Spinal cord (tissue), 10 donors: Measurements from ENCODE around the gene DEPP1. TPM values are rescaled to one million over a fixed set of nuclear protein-coding genes. Genes with fewer than 3 reads are reported as not detected.

Source experiments
- DNase-seq, 6 donors: peaks; one replicate each; pipeline versions ENCODE4 v3.0.0 to v3.0.0-alpha.2; 2013 to 2015; ENCODE audit warnings: low spot score in 6 of 6, low read depth in 4 of 6
- H3K27ac ChIP-seq: one replicate; pipeline ENCODE4 v1.5.1; 2013; ENCODE audit warnings: low read depth, low read length, control low read depth
- H3K27me3 ChIP-seq: one replicate; pipeline ENCODE4 v1.6.1; 2013; ENCODE audit warnings: low read length; ENCODE audit not compliant: control insufficient read depth, insufficient read depth
- H3K36me3 ChIP-seq: one replicate; pipeline ENCODE4 v1.6.1; 2013; ENCODE audit warnings: low read length; ENCODE audit not compliant: control insufficient read depth, insufficient read depth
- H3K4me1 ChIP-seq: one replicate; pipeline ENCODE4 v1.6.1; 2013; ENCODE audit warnings: low read length; ENCODE audit not compliant: control insufficient read depth, insufficient read depth
- H3K4me3 ChIP-seq: one replicate; pipeline ENCODE4 v1.5.1; 2013; ENCODE audit warnings: low read depth, low read length, control low read depth
- H3K9me3 ChIP-seq: one replicate; pipeline ENCODE4 v1.6.1; 2013; ENCODE audit warnings: low read length; ENCODE audit not compliant: control insufficient read depth, insufficient read depth
- WGBS: methylation state at CpG from one replicate; pipeline ENCODE4 v1.1.5; 2013; ENCODE audit warnings: missing lambda C conversion rate; ENCODE audit not compliant: insufficient coverage; 5-methylcytosine and 5-hydroxymethylcytosine counted together
- polyA plus RNA-seq, 2 donors: library from polyadenylated mRNA; unstranded; fragments of 120-200 nt; gene quantifications; one replicate each; pipeline ENCODE4 v1.2.1, GENCODE V29; 2013; ENCODE audit not compliant: insufficient read length in 2 of 2
- total RNA-seq, 2 donors: library from RNA; depleted of rRNA in 1 of 2; stranded (reverse); fragments of 120-200 nt in 1 of 2; fragments of >200 nt in 1 of 2; gene quantifications; one replicate each; pipeline versions ENCODE4 v1.2.3 to v1.2.4, GENCODE V29; 2013 to 2014
- donor health status: healthy.

The DEPP1 gene
- total and polyA plus RNA-seq, 4 donors: 8.1 to 25.2 (median 13.9) TPM

DNA sequence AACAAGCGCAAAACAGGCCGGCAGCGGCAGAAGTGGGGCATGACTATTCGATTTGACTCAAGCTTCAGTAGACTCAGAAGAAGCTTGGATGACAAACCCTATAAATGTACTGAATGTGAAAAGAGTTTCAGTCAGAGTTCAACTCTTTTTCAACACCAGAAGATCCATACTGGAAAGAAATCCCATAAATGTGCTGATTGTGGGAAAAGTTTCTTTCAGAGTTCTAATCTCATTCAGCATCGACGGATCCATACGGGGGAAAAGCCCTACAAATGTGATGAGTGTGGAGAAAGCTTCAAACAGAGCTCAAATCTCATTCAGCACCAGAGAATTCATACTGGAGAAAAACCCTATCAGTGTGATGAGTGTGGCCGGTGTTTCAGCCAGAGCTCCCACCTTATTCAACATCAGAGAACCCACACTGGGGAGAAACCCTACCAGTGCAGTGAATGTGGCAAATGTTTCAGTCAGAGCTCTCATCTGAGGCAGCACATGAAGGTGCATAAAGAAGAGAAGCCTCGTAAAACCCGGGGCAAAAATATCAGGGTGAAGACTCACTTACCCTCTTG is 24.9 kb upstream of the DEPP1 start:
- Histone ChIP-seq H3K4me1 (peaks cover 4% of the 10 kb centered on the region), H3K36me3 (no peaks in the 10 kb centered on the region)

DNA sequence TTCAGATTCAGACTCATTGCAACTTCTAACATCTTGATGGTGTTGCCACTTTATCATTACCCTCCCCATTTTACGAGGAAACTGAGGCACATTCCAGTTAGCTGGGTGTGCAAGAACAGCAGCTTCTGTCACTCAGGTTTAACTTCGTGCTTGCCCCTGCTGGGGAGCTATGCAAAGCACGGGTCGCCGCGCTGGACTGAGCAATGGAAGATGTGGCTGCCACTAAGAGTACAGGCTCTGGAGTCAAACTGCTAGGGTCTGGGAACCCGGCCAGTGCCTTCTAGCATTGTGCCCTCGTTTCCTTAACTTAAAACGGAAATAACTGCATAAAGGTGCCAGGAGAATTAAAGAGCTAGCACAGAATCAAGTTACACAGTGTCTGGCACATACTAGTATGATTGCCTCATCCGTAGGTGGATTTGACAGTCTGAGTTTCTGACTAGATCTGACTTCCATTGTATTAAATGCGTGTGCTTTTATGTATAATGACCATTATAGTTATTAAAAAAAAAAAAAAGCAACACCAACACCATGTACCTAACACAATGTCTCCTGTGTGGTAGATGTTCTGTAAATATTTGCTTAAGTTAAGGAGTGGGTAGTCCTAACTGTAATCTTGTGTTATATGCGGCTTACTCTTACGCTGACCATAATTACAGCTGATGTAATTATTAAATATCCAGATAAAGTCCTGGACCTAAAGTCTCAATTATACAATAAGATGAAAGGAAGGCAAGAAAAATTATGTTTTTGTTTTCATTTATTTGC is 23.0 kb upstream of the DEPP1 start:
- 0% methylated on average over 8 of the region's 13 CpGs for WGBS
- peaks cover 11% of the 10 kb centered on the region for H3K4me1 ChIP-seq

More for the DNA sequence above, 24.9 kb upstream of the DEPP1 start:
- H3K27ac ChIP-seq: no peak overlapping the region
- H3K9me3 ChIP-seq: no peaks in the 10 kb centered on the region
- 87% methylated on average over 6 of the region's 10 CpGs for WGBS
- H3K4me3 ChIP-seq: no peak overlapping the region
- no peak for DNase-seq
- no peaks in the 10 kb centered on the region for H3K27me3 ChIP-seq

DNA sequence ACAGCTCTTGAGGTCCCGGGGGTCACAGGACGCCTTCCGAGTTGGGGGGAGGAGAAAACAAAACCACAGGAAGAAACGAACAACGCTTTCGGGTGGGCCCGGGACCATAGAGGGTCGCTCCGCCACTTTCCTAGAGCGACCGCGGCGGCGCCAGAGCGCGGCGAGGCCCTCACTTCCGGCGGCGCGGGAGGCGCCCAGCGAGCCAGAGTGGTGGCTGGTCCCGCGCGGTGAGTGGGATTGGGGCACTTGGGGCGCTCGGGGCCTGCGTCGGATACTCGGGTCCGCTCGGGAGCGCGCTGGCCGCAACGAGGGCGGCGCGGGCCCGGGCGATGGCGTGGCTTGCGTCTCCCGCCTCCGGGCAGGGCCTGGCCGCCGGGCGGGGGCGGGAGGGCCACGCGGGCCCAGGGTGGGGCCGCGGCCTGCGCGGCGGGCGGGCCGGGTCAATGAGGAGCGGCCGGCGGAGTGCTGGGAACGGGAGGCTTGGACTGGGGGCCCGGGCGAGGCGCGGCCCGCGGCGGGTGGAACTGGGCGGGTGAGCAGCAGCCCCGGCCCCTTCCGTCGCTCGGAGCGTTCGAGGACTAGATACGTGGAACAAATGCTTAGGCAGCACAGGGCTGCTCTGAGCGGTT is 22.3 kb upstream of the DEPP1 start, which contains the start of gene ZNF22:
Gene ZNF22 (plus strand): TSS at position 172 of the 629 bp plus-strand sequence. CDS start 2,446 bp downstream, outside the sequence.
- Histone ChIP-seq H3K9me3 (no peaks in the 10 kb centered on the region), H3K27ac (peak within 1 kb of the TSS; percentile 92), H3K36me3 (no peaks in the 10 kb centered on the region), H3K4me1 (peaks cover 17% of the 10 kb centered on the region), H3K4me3 (peak within 1 kb of the TSS; percentile 77), H3K27me3 (no peaks in the 10 kb centered on the region)
- peak in 5 of 6 donors; percentile 64 to 95 (median 78) for DNase-seq
- under 1% methylated on average over 79 of the region's 79 CpGs for WGBS

More for the DNA sequence above, 23.0 kb upstream of the DEPP1 start:
- peak overlapping the region; percentile 77 for H3K4me3 ChIP-seq
- H3K9me3 ChIP-seq: no peaks in the 10 kb centered on the region
- no peaks in the 10 kb centered on the region for H3K36me3 ChIP-seq
- H3K27ac ChIP-seq: peak overlapping the region; percentile 92
- no peaks in the 10 kb centered on the region for H3K27me3 ChIP-seq
- DNase-seq: peak; percentile 47 to 80 (median 60)

DNA sequence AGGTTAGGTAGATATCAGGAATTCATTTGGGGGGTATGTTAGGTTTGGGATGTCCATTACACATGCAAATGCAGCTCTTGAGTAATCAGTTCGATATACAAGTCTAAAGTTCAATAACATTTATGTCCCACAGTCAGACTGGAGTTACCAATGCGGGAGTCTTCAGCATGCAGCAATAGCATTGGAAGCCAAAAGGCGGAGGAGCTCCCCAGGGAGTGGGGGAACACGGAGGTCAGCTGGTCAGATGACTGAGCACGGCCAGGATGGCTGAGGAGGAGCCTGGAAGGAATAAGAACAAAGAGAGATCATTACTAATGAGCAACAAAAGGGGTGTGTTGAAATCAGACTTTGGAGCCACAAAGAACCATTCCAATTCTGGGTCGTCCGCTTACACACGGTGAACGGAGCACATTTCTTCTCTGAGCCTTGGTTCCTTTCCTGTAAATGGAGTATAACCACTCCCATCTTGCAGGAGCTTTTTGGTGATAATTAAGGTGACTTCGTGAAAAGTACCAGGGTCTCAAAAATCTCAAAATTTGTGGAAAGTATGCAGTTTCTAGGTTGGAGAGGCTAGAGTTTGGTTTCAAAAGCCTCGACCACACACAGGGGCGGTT is 21.6 kb upstream of the DEPP1 start:
- H3K4me1 ChIP-seq: peaks cover 18% of the 10 kb centered on the region
- peak overlapping the region; percentile 77 for H3K4me3 ChIP-seq
- H3K36me3 ChIP-seq: no peaks in the 10 kb centered on the region
- peak in 4 of 6 donors; percentile 26 to 84 (median 60) for DNase-seq
- peak overlapping the region; percentile 87 for H3K27ac ChIP-seq
- H3K9me3 ChIP-seq: no peaks in the 10 kb centered on the region
- H3K27me3 ChIP-seq: no peaks in the 10 kb centered on the region
- 13% methylated on average over 9 of the region's 12 CpGs for whole genome bisulfite sequencing

DNA sequence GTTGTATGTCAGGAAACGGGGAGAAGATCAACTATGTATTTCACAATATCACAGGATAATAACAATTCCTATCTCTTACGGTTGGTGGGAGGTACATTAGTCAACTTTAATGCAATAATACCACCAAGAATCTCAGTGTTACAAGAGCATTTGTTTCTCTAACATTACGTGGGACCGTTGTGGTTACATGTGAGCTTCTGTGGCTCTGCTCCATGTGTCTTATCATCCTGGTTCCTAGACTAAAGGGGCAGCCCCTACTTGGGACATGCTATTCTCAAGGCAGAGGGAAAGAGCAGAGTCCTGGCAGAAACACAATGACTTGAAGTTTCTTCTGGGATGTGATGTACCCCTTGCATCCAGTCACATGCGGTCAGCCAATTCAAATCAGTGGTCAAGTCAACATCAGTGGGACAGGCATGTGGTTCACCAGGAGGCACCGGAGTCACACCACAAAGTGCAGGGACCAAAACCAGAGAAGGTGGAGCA is 19.6 kb upstream of the DEPP1 start:
- Histone ChIP-seq H3K4me1 (peaks cover 36% of the 10 kb centered on the region), H3K9me3 (no peaks in the 10 kb centered on the region), H3K4me3 (no peak overlapping the region), H3K27ac (peak overlapping the region; percentile 10), H3K27me3 (no peaks in the 10 kb centered on the region), H3K36me3 (peaks cover 9% of the 10 kb centered on the region)
- 90% methylated on average over 4 of the region's 6 CpGs for WGBS
- no peak for DNase-seq

DNA sequence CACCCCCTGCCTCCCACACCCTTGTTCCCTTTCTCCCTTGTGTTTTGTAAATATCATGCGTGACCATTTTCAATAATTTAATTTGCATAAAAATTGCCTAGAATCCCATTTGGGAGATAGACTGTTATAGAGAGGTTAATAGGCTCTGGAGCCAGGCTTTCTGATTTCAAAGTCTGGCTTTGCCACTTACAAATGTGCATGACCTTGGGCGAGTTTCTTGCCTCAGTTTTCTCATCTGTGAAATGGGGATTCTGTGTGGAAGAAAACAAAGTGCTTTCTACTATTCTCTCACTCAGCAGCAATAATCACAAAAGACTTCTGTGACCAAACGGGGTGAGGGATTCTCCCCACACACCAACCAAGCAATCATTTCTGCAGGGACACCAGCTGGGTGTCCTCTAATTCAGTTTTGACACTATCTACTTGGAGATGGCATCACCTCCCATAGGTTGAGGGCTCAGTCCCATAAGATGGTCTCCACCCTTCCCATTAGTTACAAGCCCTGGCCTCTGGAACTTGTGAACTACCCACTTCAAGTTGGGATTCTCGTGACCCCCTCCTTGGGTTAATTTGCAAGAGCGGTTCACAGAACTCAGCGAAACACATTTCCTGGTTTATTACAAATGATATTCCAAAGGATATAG is 18.6 kb upstream of the DEPP1 start:
- Histone ChIP-seq H3K4me3 (no peak overlapping the region), H3K4me1 (peaks cover 44% of the 10 kb centered on the region), H3K9me3 (no peaks in the 10 kb centered on the region), H3K27me3 (no peaks in the 10 kb centered on the region), H3K27ac (peak overlapping the region; percentile 90), H3K36me3 (peaks cover 18% of the 10 kb centered on the region)
- WGBS: 78% methylated on average over 1 of the region's 6 CpGs
- DNase-seq: no peak

DNA sequence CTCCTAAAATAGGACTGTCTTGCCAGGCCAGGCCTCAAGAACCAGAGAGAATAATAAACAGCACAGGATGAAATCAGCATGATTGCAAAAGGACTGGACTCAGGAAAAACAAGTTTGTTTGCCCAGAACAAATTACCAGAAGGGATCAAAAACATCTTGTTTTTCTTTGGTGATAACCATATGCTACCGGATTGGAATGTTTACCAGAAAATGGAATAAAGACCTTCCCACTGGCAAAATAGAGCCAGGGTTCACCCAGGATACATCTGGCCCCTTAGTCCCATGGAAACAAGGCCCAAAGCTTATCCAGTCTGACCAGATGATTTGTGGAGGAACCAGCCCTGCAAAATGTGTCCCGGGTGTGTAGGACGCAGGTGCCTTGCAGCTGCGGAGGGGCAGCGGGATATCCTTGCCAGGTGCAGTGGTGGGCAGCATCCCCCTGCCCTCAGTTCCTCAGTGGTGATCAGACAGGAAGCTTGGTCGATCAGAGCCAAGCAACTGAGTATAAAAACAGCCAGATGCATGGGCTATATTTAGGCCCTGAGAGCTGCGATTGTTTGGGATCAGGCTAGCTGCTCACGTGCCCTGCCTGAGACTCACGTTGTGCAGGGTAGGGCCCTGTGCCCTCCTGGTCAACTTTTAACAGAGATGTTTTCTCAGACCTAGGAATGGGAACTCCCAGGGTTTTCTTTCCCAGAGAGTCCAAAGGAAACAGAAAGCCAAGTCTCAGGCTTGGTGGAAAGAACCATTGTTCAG is 17.5 kb upstream of the DEPP1 start:
- H3K4me1 ChIP-seq: peaks cover 50% of the 10 kb centered on the region

DNA sequence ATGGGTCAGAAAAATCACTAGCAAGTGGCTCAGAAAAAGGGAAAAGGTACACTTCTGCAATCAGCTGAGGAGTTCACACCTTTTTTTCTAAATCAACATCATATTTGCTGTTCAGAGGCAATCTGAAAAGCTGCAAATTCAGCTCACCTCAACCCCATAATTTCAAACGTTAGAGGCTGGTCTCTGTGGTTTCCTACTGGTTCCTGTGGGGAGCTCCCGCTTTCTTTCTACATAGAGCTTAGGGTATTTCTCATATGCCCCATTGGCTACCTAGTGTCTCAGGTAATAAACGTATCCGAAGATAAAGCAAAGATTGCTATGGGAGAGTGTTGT is 16.9 kb upstream of the DEPP1 start:
- Histone ChIP-seq H3K4me3 (no peak overlapping the region), H3K36me3 (peaks cover 32% of the 10 kb centered on the region), H3K9me3 (no peaks in the 10 kb centered on the region), H3K27me3 (no peaks in the 10 kb centered on the region), H3K27ac (peak overlapping the region; percentile 90), H3K4me1 (peaks cover 56% of the 10 kb centered on the region)
- 44% methylated on average over 3 of the region's 4 CpGs for WGBS
- DNase-seq: no peak

More for the DNA sequence above, 17.5 kb upstream of the DEPP1 start:
- Histone ChIP-seq H3K9me3 (no peaks in the 10 kb centered on the region), H3K27ac (peak overlapping the region; percentile 90), H3K36me3 (peaks cover 27% of the 10 kb centered on the region), H3K27me3 (no peaks in the 10 kb centered on the region), H3K4me3 (no peak overlapping the region)
- 27% methylated on average over 8 of the region's 9 CpGs for WGBS
- peak in 2 of 6 donors; percentile 65 to 75 for DNase-seq
